ENCODE data around the gene OBP2A.

DNA sequence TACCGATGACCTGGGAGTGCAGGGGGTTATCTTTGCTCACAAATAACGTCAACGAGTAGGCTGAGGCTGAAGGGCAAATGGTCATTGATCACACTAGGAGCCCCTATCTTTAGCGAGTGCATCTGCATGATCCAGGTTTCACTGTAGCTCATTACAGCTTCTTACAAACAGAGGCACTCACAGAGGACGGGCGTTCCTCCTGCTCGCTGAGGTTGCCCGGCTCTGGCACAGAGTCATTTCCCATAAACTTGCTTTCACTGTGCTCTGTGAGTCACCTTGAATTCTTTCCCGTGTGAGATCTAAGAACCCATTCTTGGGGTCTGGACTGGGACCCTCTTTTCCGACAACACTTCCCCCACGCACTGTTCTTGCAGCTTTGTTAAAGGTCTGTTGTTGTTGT is 13.7 kb downstream of the OBP2A start:
- TF ChIP-seq, protein P1, sequence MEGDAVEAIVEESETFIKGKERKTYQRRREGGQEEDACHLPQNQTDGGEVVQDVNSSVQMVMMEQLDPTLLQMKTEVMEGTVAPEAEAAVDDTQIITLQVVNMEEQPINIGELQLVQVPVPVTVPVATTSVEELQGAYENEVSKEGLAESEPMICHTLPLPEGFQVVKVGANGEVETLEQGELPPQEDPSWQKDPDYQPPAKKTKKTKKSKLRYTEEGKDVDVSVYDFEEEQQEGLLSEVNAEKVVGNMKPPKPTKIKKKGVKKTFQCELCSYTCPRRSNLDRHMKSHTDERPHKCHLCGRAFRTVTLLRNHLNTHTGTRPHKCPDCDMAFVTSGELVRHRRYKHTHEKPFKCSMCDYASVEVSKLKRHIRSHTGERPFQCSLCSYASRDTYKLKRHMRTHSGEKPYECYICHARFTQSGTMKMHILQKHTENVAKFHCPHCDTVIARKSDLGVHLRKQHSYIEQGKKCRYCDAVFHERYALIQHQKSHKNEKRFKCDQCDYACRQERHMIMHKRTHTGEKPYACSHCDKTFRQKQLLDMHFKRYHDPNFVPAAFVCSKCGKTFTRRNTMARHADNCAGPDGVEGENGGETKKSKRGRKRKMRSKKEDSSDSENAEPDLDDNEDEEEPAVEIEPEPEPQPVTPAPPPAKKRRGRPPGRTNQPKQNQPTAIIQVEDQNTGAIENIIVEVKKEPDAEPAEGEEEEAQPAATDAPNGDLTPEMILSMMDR (IDR thresholded peaks at IDR 0.05): no peak
- no peak for TF ChIP-seq POLR2A (IDR thresholded peaks at IDR 0.05)
- no peak for TF ChIP-seq POLR2AphosphoS5 (IDR thresholded peaks at IDR 0.05; ENCODE audit: insufficient read depth in 1 of 2, low read depth in 1 of 2)
